HG03066 (cell line): ENCODE results near the gene SERF1A.
"Not testable (repeated sequence)": the region's sequence is repeated elsewhere in the genome, so short reads cannot be mapped to it uniquely, and the experiment has no call there.

Experiments
- ATAC-seq: cut with Tn5 transposase; IDR thresholded peaks from one replicate; pipeline ENCODE4 v1.9.1; 2021; ENCODE audit warnings: low read depth; ENCODE audit not compliant: unreplicated experiment

SERF1A gene

DNA sequence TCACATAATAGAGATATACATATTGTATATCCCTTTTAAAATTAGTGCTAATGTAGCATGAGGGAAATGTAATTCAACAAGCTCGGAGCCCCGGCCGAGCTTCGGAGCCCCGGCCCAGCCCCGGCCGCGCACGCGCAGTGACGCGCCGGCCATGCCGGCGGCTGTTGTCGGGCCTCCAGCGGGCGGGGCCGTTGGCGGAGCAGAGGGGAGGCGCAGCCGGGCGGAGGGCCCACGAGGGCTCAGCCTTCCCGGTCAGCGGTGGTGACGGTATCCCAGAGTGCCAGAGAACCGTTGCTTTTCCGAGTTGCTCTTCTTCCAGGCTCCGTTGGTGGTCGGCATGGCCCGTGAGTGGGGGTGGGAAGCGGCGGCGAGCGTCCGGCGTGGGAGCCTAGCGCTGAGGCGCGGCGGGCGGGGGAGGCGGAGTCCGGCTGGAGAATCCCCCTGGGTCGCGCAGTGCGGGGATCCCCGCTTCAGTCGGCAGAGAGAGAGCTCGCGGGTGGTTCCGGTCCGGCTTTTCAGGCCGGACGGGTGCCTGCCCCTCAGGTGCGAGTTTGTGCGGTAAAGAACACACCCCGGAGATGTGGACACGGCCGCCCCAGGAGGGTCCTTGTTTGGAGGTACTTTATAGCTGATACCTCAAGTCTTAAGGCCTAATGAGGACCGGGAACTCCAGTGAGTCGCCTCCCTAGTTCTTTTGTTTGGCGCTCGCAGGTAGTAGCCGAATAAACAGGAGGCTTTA is at the start of gene SERF1A:
SERF1A (plus strand) TSS at position 137 of the 739 bp plus-strand sequence; CDS start at position 338, 201 bp downstream.
- peak; percentile 82 for ATAC-seq

DNA sequence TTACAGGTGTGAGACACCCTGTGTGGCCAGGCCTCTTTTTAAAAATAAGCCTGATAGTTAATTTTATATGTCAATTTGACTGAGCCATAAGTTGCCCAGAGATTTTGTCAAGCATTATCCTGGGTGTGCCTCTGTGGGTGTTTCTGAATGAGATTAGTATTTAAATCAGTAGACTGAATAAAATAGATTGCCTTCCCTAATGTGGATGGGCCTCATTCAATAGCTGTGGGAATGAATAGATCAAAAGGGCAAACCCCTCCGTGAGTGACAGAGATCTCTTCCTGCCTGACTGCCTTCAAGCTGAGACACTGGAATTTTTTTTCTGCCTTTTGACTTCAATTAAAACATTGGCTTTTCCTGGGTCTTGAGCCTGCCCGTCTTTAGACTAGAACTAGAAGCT is 33.7 kb upstream of the SERF1A start:
- not testable (repeated sequence) for ATAC-seq

- ATAC-seq: not testable (repeated sequence)
Measured at GRCh38 chr5:70870626-70871025, 29.8 kb upstream of the SERF1A start.

- ATAC-seq: not testable (repeated sequence)
Measured at GRCh38 chr5:70896076-70896475, 4.4 kb upstream of the SERF1A start.

GRCh38 chr5:70901272-70901571 is 753 bp downstream of the SERF1A start:
- ATAC-seq: peak; percentile 24

DNA sequence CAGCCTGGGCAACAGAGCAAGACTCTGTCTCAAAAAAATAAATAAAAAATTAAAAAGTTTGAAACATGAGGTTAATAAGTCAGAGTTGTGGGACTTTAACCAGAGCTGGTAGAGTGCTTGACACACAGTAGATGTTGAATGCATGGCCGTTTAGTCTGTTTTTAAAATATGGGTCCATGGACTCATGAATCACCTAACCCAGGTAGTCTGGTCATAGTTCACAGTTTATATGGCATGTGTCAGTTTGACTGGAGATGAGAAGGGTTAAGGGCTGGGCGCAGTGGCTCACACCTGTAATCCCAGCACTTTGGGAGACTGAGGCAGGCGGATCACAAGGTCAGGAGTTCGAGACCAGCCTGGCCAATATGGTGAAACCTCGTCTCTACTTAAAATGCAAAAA is 6.2 kb downstream of the SERF1A start:
- ATAC-seq: not testable (repeated sequence)

DNA sequence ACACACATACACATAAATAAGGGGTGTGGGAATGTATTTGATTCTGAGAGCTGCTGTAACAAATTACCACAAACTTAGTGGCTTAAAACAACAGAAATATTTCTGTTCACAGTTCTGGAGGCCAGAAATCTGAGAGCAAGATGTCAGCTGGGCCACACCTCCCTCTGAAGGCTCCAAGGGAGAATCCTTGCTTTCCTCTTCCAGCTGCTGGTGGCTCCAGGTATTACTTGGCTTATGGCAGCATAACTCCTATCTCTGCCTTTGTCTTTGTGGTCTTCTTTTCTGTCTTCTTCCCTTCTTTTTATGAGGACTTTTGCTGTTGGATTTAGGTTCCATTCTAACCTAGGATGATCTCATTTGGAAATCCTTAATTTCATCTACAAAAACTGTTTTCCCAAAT is 16.4 kb downstream of the SERF1A start:
- not testable (repeated sequence) for ATAC-seq

DNA sequence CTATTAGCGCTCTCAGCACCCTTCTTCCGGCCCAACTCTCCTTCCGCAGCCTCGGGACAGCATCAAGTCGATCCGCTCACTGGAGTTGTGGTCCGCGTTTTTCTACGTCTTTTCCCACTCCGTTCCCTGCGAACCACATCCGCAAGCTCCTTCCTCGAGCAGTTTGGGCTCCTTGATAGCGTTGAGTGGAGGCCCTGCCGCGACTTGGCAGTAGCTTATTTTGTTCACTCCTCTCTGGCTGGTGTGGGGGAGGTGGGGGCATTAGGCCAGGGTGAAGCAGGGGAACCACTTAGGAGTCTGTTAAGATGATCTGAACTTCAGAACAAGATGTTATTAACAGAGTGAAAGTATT is 24.7 kb downstream of the SERF1A start:
- ATAC-seq: peak; percentile 41

GRCh38 chr5:70931709-70932368 is 31.4 kb downstream of the SERF1A start:
- not testable (repeated sequence) for ATAC-seq

DNA sequence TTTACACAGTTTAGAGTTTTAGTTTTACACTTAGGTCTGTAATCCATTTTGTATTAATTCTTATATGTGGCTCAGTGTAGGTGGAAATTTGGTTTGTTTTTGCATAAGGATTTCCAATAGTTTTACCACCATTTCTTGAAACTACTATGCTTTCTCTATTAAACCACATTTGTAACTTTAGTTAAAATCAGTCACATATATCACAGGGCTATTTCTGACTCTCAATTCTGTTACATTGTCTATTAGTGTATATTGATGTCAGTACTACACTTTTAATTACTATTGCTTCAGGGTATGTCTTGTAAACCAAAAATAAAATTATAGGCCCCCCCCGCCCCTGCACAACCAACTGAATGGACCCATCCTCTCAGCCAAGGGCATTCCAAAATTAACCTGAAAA is 32.1 kb downstream of the SERF1A start:
- not testable (repeated sequence) for ATAC-seq

DNA sequence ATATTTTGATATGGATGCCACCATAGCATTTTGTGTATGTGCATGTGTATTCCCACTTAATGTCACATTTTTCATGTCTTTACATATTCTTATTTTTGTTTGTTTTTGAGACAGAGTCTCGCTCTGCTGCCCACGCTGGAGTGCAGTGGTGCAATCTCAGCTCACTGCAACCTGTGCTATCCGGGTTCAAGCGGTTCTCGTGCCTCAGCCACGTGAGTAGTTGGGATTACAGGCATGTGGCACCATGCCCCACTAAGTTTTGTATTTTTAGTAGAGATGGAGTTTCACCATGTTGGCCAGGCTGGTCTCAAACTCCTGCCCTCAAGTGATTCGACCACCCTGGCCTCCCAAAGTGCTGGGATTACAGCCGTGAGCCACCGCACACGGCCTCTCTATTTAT is 52.6 kb downstream of the SERF1A start:
- not testable (repeated sequence) for ATAC-seq
